ENCODE data around the gene DOCK4. TPM values are rescaled to one million over a fixed set of nuclear protein-coding genes. Genes with fewer than 3 reads are reported as not detected.

DOCK4 gene
- total RNA-seq, 1 donor from 2014 or later: 16.8 TPM

GRCh38 chr7:111846898-111847297, 359.3 kb downstream of the DOCK4 start:
- ATAC-seq: no peak
- DNase-seq (ENCODE audit: missing footprints): no peak
- intact Hi-C loops (cut with DNase I): no loop called here

- ATAC-seq: no peak
- DNase-seq (ENCODE audit: missing footprints): no peak
- intact Hi-C loops (cut with DNase I): no loop called here
Observed at GRCh38 chr7:111845853-111846252, 360.3 kb downstream of the DOCK4 start.

- intact Hi-C loops (cut with DNase I): no loop called here
- DNase-seq (ENCODE audit: missing footprints) (no peak), ATAC-seq (no peak)
Observed at GRCh38 chr7:111844904-111845671, 361.1 kb downstream of the DOCK4 start.

GRCh38 chr7:111842491-111842890, 363.7 kb downstream of the DOCK4 start:
- intact Hi-C loops (cut with DNase I): no loop called here
- ATAC-seq (no peak), DNase-seq (ENCODE audit: missing footprints) (no peak)

- no peak for ATAC-seq
- DNase-seq (ENCODE audit: missing footprints): no peak
- intact Hi-C loops (cut with DNase I): no loop called here
Observed at GRCh38 chr7:111841596-111842205, 364.5 kb downstream of the DOCK4 start.

- no peak for DNase-seq (ENCODE audit: missing footprints)
- ATAC-seq: no peak
- intact Hi-C loops (cut with DNase I): no loop called here
Observed at GRCh38 chr7:111840528-111840927, 365.7 kb downstream of the DOCK4 start.

- intact Hi-C loops (cut with DNase I): no loop called here
- no peak for DNase-seq (ENCODE audit: missing footprints)
- ATAC-seq: no peak
Observed at GRCh38 chr7:111839261-111839660, 366.9 kb downstream of the DOCK4 start.

GRCh38 chr7:111836592-111836991, 369.6 kb downstream of the DOCK4 start:
- intact Hi-C loops (cut with DNase I): no loop called here
- DNase-seq (ENCODE audit: missing footprints): no peak
- no peak for ATAC-seq

- ATAC-seq (peak; percentile 64), DNase-seq (ENCODE audit: missing footprints) (no peak)
- intact Hi-C loops (cut with DNase I): no loop called here
Observed at GRCh38 chr7:111835066-111835465, 371.1 kb downstream of the DOCK4 start.

- ATAC-seq: no peak
- intact Hi-C loops (cut with DNase I): no loop called here
Observed at GRCh38 chr7:111834367-111834766, 371.8 kb downstream of the DOCK4 start.

GRCh38 chr7:111833466-111833865, 372.7 kb downstream of the DOCK4 start:
- intact Hi-C loops (cut with DNase I): no loop called here
- ATAC-seq (no peak), DNase-seq (ENCODE audit: missing footprints) (no peak)

More at GRCh38 chr7:111834367-111834766, 371.8 kb downstream of the DOCK4 start:
- DNase-seq (ENCODE audit: missing footprints): no peak

- intact Hi-C loops (cut with DNase I): no loop called here
- DNase-seq (ENCODE audit: missing footprints) (no peak), ATAC-seq (no peak)
Observed at GRCh38 chr7:111832174-111832573, 374.0 kb downstream of the DOCK4 start.

- intact Hi-C loops (cut with DNase I): no loop called here
- no peak for ATAC-seq
- DNase-seq (ENCODE audit: missing footprints): no peak
Observed at GRCh38 chr7:111829221-111829620, 377.0 kb downstream of the DOCK4 start.

GRCh38 chr7:111827863-111828504, 378.2 kb downstream of the DOCK4 start:
- intact Hi-C loops (cut with DNase I): no loop called here
- DNase-seq (ENCODE audit: missing footprints) (no peak), ATAC-seq (no peak)

- no peak for DNase-seq (ENCODE audit: missing footprints)
- ATAC-seq: no peak
- intact Hi-C loops (cut with DNase I): no loop called here
Observed at GRCh38 chr7:111825046-111825445, 381.2 kb downstream of the DOCK4 start.

- no peak for DNase-seq (ENCODE audit: missing footprints)
- intact Hi-C loops (cut with DNase I): no loop called here
- no peak for ATAC-seq
Observed at GRCh38 chr7:111823826-111824225, 382.4 kb downstream of the DOCK4 start.

- intact Hi-C loops (cut with DNase I): no loop called here
- DNase-seq (ENCODE audit: missing footprints) (no peak), ATAC-seq (no peak)
Observed at GRCh38 chr7:111821046-111821445, 385.2 kb downstream of the DOCK4 start.

GRCh38 chr7:111820621-111821020, 385.6 kb downstream of the DOCK4 start:
- intact Hi-C loops (cut with DNase I): no loop called here
- DNase-seq (ENCODE audit: missing footprints) (no peak), ATAC-seq (no peak)

- DNase-seq (ENCODE audit: missing footprints) (no peak), ATAC-seq (no peak)
- intact Hi-C loops (cut with DNase I): no loop called here
Observed at GRCh38 chr7:111820121-111820520, 386.1 kb downstream of the DOCK4 start.

- intact Hi-C loops (cut with DNase I): no loop called here
Observed at GRCh38 chr7:111815354-111815753, 390.8 kb downstream of the DOCK4 start.

More at GRCh38 chr7:111815354-111815753, 390.8 kb downstream of the DOCK4 start:
- DNase-seq (ENCODE audit: missing footprints) (no peak), ATAC-seq (no peak)

Data from Right ventricle myocardium inferior (tissue), 1 donor.